HFF-Myc (cell line): Measurements from ENCODE around the gene FILIP1.

Experiments used
- DNase-seq: peaks from one replicate; pipeline ENCODE4 v3.0.0-alpha.2; 2011; ENCODE audit warnings: low read depth; ENCODE audit errors: extremely low read depth
- H3K4me3 ChIP-seq: replicated peaks from 2 replicates; pipeline ENCODE4 v1.5.1; 2011; ENCODE audit warnings: low read depth, mild to moderate bottlenecking, control low read depth, low read length
- TF ChIP-seq, protein P1 (sequence below): IDR thresholded peaks from 2 replicates; pipeline ENCODE4 v1.5.1; 2012; ENCODE audit warnings: mild to moderate bottlenecking, low read depth, low read length, control low read depth; ENCODE audit errors: missing control alignments

The FILIP1 gene

GRCh38 chr6:75391276-75391675 lies 102.3 kb downstream of the FILIP1 start:
- no peak for DNase-seq
- TF ChIP-seq, protein P1, sequence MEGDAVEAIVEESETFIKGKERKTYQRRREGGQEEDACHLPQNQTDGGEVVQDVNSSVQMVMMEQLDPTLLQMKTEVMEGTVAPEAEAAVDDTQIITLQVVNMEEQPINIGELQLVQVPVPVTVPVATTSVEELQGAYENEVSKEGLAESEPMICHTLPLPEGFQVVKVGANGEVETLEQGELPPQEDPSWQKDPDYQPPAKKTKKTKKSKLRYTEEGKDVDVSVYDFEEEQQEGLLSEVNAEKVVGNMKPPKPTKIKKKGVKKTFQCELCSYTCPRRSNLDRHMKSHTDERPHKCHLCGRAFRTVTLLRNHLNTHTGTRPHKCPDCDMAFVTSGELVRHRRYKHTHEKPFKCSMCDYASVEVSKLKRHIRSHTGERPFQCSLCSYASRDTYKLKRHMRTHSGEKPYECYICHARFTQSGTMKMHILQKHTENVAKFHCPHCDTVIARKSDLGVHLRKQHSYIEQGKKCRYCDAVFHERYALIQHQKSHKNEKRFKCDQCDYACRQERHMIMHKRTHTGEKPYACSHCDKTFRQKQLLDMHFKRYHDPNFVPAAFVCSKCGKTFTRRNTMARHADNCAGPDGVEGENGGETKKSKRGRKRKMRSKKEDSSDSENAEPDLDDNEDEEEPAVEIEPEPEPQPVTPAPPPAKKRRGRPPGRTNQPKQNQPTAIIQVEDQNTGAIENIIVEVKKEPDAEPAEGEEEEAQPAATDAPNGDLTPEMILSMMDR = no peak
- H3K4me3 ChIP-seq = no peak overlapping the region

DNA sequence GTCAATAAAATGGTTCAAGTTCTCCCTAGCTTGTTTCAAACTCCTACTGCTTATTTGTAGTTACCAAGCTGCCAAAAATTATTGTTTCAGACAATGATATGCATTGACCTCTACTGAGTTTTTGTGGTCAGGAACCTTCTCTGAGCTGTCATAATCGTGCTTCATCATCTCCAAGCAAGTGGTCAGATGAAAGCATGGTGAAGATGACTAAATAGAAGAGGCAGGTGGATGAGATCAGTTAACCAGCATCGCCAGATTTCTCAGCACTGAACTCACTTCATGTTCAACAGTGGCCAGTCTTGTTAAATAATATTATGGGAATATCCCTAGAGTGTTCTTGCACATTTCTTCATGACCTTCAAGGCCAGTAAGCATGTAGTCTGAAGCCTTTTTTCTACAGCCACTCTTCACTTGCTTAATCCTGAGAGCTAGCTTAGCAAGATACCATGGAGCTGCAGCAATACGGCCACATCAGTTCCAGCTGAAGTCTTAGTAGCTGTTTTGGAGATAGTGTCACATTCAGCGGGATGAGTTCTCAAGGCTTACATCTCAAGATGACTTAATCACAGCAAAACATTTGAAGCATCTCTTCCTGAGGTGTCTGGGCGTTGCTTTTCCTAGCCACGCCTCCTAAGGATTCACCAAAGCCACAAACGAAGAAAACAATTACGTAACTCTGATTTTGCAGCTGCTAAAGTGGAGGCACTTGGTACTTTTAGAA lies 107.4 kb downstream of the FILIP1 start:
- TF ChIP-seq, protein P1 = no peak
- no peak overlapping the region for H3K4me3 ChIP-seq
- no peak for DNase-seq

DNA sequence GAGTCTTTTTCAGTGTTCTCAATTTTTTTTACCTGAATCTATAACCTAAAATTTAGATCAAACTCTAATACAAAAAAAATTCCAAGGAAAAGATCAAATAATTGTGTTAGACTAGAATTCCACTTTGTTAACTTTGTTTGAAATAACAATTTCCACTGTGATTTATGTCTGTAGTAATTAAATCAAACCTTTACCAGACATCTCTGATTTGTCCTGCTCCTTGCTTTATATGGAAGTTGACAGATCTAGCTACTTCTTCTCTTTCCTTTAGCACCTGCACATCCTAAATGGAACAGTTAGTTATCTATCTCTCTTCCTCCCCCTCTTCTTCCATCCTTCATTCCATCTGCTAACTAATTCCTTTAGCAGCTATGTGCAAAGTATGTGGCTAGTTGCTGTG lies 109.5 kb downstream of the FILIP1 start:
- H3K4me3 ChIP-seq = no peak overlapping the region
- no peak for DNase-seq
- TF ChIP-seq, protein P1 = no peak

- TF ChIP-seq, protein P1 = no peak
- no peak overlapping the region for H3K4me3 ChIP-seq
Observed at GRCh38 chr6:75382634-75382900, 111.0 kb downstream of the FILIP1 start.

DNA sequence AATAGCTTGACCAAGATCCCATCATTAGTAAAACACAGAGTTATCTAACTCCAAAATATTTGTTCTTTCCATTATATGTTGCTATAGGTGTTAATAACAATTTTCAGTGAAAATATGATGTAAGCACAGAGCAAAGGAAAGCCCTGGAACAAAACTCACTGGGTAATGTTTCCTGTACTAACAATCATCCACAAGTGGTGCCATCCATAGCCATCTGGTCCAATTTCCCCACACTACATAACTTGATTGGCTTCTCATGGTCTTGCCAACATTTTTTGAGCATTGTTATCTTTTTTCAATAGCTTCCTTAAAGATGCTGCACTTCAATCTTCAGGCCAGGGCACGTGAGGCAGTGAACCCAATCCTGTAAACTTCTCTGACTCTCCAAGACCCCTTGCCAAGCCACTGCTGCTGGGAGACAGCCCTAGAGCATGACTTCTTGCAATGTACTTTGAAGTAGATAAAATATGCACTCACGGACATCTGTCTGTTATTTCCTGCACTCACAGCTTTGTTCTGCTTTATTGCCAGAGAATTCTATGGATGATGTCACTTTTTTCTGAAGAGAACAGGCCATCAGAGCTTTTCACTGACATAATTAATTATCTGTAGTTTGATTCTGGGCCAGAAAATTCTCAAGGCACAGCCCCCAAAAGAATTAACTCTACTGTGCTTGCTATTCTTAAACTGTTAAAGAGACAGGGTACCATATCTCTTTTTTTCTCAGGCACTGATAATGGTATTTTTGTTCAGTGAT lies 111.5 kb downstream of the FILIP1 start:
- no peak for DNase-seq
- TF ChIP-seq, protein P1 = no peak
- H3K4me3 ChIP-seq = no peak overlapping the region

More at GRCh38 chr6:75382634-75382900, 111.0 kb downstream of the FILIP1 start:
- DNase-seq = no peak

GRCh38 chr6:75379536-75379935 lies 114.1 kb downstream of the FILIP1 start:
- DNase-seq = no peak
- H3K4me3 ChIP-seq = no peak overlapping the region
- TF ChIP-seq, protein P1 = no peak
